Posterior cingulate gyrus (tissue), 11 donors: ENCODE data around the gene MSGN1.
A peak's percentile ranks its signal among the peaks of the same experiment; 100 is the strongest.

Experiments used
- DNase-seq, 10 donors: peaks; one replicate each; pipeline versions ENCODE4 v3.0.0 to v3.0.0-alpha.2; 2020 to 2021; ENCODE audit warnings: mixed read lengths in 3 of 10
- intact Hi-C: fragments of 100-400 bp; cut with DNase I; formaldehyde crosslinking; loops from one replicate; pipeline ENCODE4 v1.15.1; 2023

Gene MSGN1

GRCh38 chr2:17845806-17846205, 29.5 kb downstream of the MSGN1 start:
- intact Hi-C loops: no loop called here
- DNase-seq: no peak

DNA sequence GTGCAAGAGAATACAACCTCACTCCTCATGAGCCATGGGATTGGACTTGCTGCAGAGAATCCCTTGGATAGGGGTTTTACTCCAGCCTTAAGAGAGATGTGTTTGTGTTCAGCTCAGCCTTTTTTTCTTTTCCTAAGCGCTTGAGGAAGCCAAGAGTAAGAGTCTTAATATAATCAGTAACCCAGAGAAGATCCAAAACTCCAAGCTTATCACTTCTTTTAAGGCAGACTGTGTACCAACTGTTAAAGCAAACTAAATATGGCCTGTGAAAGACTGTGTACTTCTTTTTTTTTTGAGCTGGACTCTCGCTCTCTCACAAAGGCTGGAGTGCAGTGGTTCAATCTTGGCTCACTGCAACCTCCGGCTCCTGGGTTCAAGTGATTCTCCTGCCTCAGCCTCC, 30.4 kb downstream of the MSGN1 start:
- intact Hi-C loops: no loop called here
- DNase-seq: no peak

DNA sequence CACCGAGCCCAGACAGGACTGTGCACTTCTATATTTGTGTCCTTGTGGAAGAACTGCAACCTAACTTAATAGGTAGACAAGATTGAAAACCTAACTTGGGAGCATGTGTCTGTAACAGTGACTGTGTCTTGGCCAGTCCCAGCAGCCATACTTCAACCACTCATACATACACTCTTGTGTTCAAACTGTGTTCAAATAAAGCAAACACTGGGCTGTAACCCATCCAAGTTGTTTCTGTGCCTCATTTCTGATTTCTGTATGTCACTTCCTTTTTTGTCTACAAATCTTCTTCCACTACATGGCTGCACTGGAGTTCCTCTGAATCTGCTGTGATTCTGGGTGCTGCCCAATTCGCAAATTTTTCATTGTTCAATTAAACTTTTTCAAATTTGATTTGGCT, 31.0 kb downstream of the MSGN1 start:
- intact Hi-C loops: no loop called here
- no peak for DNase-seq

DNA sequence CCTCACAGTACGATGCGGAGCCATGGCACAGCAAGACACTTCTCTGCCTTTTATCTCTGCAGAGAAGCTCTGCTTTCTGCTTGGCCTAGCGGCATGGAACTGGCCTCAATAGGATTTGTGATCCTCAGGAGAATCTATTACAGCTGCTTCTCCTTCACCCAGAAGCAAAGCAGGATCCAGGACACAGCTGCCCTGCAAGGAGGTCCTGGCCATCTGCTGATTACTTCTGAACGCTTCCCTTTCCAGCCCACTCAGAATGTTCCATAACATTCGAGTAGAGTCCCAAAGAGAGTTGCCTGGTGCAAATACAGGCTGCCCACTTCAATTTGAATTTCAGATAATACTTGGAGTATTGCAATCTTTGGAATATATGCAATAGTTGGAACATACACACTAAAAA, 33.0 kb downstream of the MSGN1 start:
- no peak for DNase-seq
- intact Hi-C loops: no loop called here

- intact Hi-C loops: loop anchor here (2.0 to 5.0 kb wide), 2 partner anchors 299 to 327 kb away; no protein-coding TSS in a partner anchor
- DNase-seq: no peak
These were observed 33.9 kb downstream of the MSGN1 start for GRCh38 chr2:17850151-17850550.

DNA sequence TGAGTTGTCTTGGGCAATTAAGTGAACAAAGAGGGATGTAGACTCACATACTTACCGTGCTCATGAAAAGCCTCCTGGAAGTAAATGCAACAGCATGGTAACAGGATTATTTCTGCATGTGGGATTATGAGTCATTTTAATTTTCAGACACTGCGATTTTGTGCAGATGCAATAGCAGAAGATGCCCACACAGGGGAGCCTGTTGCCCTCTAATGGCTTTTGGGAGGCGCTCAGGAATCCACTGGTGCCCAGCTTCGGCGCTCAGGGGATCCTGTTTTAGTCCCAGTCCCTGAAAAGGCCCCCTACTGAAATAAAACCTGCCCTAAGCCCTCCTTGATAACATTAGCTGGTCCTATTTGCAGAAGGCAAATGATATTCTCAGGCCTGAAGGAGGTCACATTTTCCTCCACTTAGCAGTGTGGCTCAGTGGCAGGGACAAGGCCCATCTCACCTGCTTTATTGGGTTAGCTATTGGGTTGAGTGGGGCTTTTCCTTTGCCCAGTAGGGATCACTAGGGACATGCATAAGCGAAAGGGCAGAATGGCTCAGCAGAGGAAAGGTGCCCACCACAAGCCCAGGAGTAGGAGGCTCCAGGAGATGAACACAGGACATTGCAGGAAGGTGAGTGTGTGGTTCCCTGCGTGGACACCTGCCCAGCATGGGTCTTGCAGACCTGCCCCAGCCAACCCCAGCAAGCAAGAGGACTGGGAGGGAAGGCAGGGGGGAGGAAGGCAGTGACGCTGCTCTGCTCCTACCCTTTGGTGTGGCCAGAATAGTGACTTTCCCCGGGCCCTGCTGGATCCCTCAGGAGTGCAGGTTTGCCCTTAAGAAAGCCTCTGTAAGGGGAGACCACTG, 35.7 kb downstream of the MSGN1 start:
- DNase-seq: peak; percentile 20 to 91 (median 66)
- intact Hi-C loops: loop anchor here (1.0 to 5.0 kb wide), 3 partner anchors 297 to 526 kb away; no protein-coding TSS in a partner anchor

GRCh38 chr2:17853799-17854198, 37.5 kb downstream of the MSGN1 start:
- intact Hi-C loops: loop anchor here (5.0 kb wide), 1 partner anchor 324 kb away; no protein-coding TSS in a partner anchor
- no peak for DNase-seq

- peak in 5 of 10 donors; percentile 8 to 85 (median 26) for DNase-seq
- intact Hi-C loops: no loop called here
These were observed 40.8 kb downstream of the MSGN1 start for GRCh38 chr2:17857021-17857420.

GRCh38 chr2:17858064-17858463, 41.8 kb downstream of the MSGN1 start:
- DNase-seq: no peak
- intact Hi-C loops: no loop called here

DNA sequence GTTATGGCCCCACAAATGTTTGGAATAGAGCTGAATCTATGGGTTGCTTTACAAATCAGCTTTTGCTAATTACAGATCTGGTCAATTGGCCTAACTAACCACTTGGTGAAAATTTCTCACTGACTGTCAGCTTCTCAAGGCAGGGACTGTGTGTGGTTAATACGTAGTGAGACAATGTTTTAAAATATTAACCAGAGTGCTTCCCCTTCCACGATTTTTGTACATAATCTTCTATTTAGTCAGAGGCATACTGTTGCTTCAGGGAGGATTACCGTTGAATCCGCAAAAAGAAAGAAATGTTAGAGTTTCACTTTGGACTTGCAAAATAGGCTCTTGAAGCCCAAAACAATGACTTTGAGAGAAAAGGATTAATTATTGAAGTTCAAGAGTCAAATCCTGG, 47.3 kb downstream of the MSGN1 start:
- no peak for DNase-seq
- intact Hi-C loops: no loop called here

GRCh38 chr2:17864676-17865075, 48.4 kb downstream of the MSGN1 start:
- DNase-seq: no peak
- intact Hi-C loops: no loop called here

GRCh38 chr2:17867133-17867532, 50.9 kb downstream of the MSGN1 start:
- intact Hi-C loops: no loop called here
- no peak for DNase-seq
